GM12872 (cell line): ENCODE data around the gene GPR32.
"Not testable (repeated sequence)": the region's sequence is repeated elsewhere in the genome, so short reads cannot be mapped to it uniquely, and the experiment has no call there.

Experiments used
- CTCF ChIP-seq: IDR thresholded peaks from 3 replicates; pipeline ENCODE4 v1.5.1; 2011; ENCODE audit warnings: low read depth, mild to moderate bottlenecking, low read length, moderate library complexity; ENCODE audit not compliant: insufficient read depth

GPR32 gene

GRCh38 chr19:50770164-50770563 is at the start of gene GPR32:
Gene GPR32 (plus strand): TSS chr19:50770464. CDS start chr19:50770601, 137 bp downstream.
- TF ChIP-seq CTCF, result not testable (repeated sequence)

- no peak for TF ChIP-seq CTCF
Measured at GRCh38 chr19:50720921-50721381, 49.3 kb upstream of the GPR32 start.

- TF ChIP-seq CTCF, result no peak
Measured at GRCh38 chr19:50721441-50722137, 48.7 kb upstream of the GPR32 start.

GRCh38 chr19:50722201-50723013 is 47.9 kb upstream of the GPR32 start:
- no peak for TF ChIP-seq CTCF

GRCh38 chr19:50723069-50723468 is 47.2 kb upstream of the GPR32 start, which contains the start of gene CLEC11A:
Gene CLEC11A (plus strand): TSS chr19:50723364. CDS start chr19:50723526, 162 bp downstream.
- TF ChIP-seq CTCF, result no peak

- no peak for TF ChIP-seq CTCF
Measured at GRCh38 chr19:50723735-50724521, 46.3 kb upstream of the GPR32 start.
